Activated CD8-positive, alpha-beta memory T cell treated with anti-CD3 and anti-CD28 coated beads, Interleukin-2, amount 50 U/mL, for 4 hours (primary cell): ENCODE data around the gene PRICKLE3.
"Not testable (repeated sequence)": the region's sequence is repeated elsewhere in the genome, so short reads cannot be mapped to it uniquely, and the experiment has no call there.

ENCODE experiments used
- DNase-seq: peaks from one replicate; pipeline ENCODE4 v3.0.0-alpha.2; 2020

PRICKLE3 gene

GRCh38 chrX:49177873-49178480 lies 8.2 kb downstream of the PRICKLE3 start:
- no peak for DNase-seq

GRCh38 chrX:49177338-49177833 lies 8.8 kb downstream of the PRICKLE3 start:
- no peak for DNase-seq

- no peak for DNase-seq
Observed at GRCh38 chrX:49176421-49177326, 9.5 kb downstream of the PRICKLE3 start.

- DNase-seq = no peak
Observed at GRCh38 chrX:49175435-49176274, 10.5 kb downstream of the PRICKLE3 start.

- DNase-seq = no peak
Observed at GRCh38 chrX:49174723-49175122, 11.4 kb downstream of the PRICKLE3 start.

- not testable (repeated sequence) for DNase-seq
Observed at GRCh38 chrX:49173544-49173943, 12.6 kb downstream of the PRICKLE3 start.

DNA sequence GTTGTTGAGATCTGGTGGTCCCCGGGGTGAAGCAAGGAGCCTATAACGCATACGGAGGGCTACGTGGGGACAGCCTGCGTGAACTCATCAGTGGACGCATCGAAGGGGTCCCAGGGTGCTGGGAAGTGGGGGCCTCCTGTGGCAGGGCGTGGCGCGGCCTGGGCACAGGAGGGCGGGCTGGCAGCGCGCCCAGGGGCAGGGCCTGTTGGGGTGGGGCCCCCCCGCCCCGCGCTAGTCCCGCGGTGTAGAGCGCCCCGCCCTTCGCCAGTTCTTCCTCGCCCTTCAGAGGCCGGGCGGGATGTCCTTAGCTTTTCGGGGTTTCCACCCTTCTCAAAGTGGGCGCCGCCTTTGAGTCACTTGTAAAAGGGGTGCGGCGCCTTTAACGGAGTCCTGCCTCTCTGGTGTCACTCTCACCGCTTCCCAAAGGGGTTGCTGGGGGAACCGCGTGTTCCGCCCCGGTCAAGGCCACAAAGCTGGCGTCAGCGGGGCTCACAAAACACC lies 13.8 kb downstream of the PRICKLE3 start:
- DNase-seq = peak; percentile 67

DNA sequence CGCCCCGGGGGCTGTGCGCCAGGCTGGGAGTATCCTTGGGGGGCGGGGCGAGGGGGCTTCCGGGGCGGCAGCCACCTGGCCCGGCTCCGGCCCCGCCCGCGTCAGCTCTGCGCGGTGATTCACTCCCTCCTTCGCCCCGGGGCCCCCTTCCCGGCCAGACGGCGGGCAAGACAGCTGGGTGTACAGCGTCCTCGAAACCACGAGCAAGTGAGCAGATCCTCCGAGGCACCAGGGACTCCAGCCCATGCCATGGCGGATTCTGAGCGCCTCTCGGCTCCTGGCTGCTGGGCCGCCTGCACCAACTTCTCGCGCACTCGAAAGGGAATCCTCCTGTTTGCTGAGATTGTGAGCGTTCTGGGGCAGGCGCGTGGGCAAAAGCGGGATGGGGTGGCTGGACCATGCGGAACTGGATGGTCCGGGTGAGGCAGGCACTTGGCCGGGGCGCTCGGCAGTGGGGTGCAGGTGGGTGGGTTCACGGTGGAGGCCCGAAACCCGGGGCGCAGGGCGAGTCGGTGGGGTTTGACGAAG lies 14.4 kb downstream of the PRICKLE3 start, which contains the start of gene PLP2:
Gene PLP2, plus strand, starts transcription at position 147 of the 528 bp plus-strand sequence. Its CDS starts 103 bp downstream, at position 250.
- DNase-seq = peak; percentile 77

GRCh38 chrX:49167740-49168108 lies 18.4 kb downstream of the PRICKLE3 start:
- DNase-seq = no peak

GRCh38 chrX:49166914-49167739 lies 19.0 kb downstream of the PRICKLE3 start:
- peak; percentile 64 for DNase-seq

- DNase-seq = peak; percentile 63
Observed at GRCh38 chrX:49165901-49166881, 20.0 kb downstream of the PRICKLE3 start.

- DNase-seq = no peak
Observed at GRCh38 chrX:49164589-49165360, 21.4 kb downstream of the PRICKLE3 start.

- peak; percentile 79 for DNase-seq
Observed at GRCh38 chrX:49163555-49164419, 22.4 kb downstream of the PRICKLE3 start.

DNA sequence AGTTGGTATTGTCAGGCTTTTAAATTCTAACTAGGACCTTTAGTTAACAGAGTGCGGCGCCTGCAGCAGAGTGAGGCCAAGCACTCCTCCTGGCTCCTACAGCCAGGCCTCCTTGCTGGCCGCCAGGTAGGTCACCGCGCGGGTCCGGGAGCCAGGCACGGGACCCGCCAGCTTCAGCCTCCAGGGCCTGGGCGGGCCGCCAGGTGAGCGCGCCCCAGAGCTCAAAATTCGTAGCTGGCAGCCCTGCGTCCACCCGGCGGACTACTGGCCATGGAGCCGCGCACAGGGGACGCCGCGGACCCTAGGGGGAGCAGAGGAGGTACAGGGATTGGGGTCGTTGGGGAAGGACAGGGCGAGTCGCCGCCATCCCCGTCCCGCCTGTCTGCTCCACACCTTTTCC lies 23.6 kb downstream of the PRICKLE3 start, which contains the start of gene MAGIX:
Gene MAGIX, plus strand, starts transcription at position 139 of the 400 bp plus-strand sequence. Its CDS starts 132 bp downstream, at position 271.
- no peak for DNase-seq

GRCh38 chrX:49161632-49162031 lies 24.5 kb downstream of the PRICKLE3 start:
- no peak for DNase-seq

DNA sequence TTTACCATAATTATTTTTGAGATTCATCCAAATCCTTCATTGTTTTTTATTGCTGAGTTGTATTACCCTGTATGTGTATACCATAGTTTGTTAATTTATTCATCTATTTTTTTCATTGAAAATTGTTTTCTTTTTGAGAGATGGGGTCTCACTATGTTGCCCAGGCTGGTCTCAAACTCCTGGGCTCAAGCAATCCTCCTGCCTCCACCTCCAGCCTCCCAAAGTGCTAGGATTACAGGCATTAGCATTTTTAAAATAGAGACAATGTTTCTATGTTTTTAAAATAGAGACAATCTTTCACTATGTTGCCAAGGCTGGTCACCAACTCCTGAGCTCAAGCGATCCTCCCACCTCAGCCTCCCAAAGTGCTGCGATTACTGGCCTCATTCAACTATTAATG lies 25.3 kb downstream of the PRICKLE3 start:
- DNase-seq = no peak

DNA sequence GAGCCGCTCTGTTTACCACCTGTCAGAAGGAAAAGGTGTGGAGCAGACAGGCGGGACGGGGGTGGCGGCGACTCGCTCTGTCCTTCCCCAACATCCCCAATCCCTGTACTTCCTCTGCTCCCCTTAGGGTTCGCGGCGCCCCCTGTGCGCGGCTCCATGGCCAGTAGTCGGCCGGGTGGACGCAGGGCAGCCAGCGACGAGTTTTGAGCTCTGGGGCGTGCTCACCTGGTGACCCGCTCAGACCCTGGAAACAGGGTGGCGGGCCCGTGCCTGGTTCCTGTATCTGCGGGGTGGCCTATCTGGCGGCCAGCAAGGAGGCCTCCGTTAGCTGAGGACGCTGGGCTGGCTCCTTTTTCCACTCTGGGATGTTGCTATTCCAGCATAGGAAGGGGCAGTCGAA lies 29.0 kb downstream of the PRICKLE3 start:
- DNase-seq = no peak
